CD4-positive, alpha-beta T cell treated with Interleukin-17A for 4 hours (primary cell): ENCODE data around the gene ZFPM1.
"Not testable (repeated sequence)": the region's sequence is repeated elsewhere in the genome, so short reads cannot be mapped to it uniquely, and the experiment has no call there.

Experiments used
- DNase-seq: peaks from one replicate; pipeline ENCODE4 v3.0.0-alpha.2; 2020; ENCODE audit warnings: mixed read lengths

Gene ZFPM1

DNA sequence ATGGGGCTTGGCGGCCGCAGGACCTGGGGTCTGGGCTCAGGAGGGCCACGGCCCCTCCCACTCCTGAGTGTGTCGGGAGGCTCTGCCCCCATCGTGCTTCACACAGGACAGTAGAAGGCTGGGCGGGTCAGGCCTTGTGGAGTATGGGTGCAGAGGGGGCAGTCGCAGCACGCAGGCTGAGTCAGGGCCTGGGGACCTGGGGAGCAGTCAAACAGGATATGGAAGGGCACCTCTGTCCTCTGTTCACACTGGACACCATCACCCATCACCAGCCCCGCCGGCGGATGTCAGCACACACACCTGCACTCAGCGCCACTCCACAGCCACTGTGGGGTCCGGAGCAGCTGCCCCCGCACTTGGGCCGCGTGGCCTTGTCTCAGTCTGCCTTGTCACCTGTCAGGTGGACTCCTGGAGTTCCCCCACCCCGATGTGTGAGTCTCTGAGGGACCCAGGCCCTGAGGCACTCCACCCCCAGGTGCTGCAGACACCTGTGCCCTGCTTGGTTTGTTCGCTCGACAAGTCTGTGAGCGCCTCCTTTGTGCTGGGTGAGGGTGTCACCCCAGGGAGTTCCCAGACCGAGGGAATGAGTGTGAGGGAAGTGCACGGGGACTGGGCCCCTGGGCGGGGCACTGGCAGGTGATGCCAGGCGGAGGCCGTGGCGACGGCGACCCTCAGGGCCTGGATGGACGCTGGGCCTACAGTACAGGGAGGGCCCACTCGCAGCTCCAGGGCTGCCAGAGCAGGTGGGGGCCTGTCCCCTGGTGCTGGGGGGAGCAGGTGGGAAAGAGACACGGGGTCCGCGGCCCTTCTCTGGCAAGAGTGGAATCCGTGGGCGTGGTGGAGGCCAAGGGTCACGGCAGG lies 31.7 kb downstream of the ZFPM1 start:
- no peak for DNase-seq

DNA sequence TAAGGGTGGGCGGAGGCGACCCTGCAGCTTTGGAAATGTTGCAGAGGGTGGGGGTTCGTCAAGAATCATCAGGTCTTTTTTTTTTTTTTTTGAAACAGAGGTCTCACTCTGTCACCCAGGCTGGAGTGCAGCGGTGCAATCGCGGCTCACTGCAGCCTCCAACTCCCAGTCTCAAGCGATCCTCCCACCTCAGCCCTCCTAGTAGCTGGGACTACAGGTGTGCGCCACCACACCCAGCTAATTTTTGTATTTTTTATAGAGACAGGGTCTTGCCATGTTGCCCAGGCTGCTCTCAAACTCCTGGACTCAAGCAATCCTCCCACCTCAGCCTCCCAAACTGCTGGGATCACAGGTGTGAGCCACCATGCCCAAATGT lies 32.3 kb downstream of the ZFPM1 start:
- DNase-seq, result not testable (repeated sequence)

DNA sequence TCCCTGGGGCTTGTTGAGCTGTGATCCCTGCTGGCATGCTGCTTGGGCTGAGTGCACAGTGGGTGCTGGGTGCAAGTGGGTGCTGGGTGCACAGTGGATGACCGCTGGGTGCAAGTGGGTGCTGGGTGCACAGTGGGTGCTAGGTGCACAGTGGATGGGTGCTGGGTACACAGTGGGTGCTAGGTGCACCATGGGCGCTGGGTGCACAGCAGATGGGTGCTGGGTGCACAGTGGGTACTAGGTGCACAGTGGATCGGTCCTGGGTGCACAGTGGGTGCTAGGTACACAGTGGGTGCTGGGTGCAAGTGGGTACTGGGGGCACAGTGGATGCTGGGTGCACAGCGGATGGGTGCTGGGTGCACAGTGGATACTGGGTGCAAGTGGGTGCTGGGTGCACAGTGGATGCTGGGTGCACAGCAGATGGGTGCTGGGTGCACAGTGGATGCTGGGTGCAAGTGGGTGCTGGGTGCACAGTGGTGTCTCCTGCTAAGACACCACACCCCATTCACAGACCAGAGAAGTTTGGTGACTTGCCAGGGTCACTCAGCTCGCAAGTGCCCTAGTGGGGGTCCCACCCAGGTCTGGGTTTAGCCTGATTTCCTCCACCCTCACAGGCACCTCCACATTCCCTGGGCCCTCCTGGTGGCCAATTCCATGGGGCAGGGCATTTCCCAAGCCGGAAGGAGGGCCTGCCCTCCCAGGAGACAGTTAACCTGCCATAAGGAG lies 33.5 kb downstream of the ZFPM1 start:
- DNase-seq, result no peak

DNA sequence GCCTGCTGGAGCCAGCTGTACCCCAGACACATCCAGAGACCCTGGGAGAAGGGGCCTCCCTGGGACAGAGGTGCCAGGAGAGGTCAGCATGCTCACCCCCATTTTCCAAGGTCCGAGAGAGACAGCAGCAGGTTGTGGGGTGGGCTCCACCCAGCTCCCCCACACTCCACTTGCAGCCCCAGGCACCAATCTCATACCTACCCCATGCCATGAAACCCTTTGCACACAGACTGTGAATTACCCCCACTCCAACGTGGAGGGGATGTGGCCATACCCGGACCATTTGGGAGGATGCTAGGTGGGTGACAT lies 34.0 kb downstream of the ZFPM1 start:
- no peak for DNase-seq

DNA sequence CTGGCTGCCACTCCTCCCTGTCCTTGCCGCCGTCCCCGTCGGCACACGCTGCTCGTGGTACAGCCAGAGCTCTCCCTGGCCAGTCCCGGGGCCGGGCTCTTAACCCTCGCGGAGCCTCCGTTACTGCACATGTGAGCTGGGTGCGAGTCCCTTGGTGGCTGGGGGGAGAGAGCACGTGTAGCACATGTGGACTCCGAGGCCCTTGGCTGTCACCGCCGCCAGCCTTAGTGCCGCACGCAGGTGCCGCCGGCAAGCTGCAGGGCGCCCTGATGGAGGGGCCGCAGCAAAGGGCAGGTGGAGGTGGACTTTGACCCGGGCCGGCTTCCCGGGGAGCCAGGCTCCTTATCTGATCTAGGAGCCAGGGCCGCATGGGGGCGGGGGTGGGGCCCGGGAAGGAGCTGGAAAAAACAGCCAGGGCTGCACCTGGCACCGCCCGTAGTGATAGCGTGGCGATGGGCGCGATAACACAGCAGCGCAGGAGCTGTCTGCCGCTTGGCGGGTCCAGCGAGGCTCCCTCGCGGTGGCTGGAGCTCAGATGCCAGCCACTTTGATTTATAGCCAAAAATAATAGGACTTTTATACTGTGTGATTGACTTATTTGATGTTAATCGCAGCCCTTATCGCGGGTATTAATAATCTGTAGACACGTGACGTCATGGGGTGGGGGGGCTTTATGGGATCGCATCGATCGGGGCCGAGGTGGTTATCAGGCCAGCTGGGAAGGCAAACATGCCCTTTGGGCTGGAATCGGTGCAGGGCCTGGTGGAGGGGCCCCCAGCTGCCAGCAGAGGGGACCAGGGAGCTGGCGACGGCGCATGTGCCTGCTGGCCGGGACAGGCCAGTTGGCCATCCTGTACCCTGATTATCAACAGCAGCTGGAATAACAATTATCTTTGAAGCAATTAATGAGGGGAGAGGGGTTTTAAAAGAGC lies 35.1 kb downstream of the ZFPM1 start:
- no peak for DNase-seq

DNA sequence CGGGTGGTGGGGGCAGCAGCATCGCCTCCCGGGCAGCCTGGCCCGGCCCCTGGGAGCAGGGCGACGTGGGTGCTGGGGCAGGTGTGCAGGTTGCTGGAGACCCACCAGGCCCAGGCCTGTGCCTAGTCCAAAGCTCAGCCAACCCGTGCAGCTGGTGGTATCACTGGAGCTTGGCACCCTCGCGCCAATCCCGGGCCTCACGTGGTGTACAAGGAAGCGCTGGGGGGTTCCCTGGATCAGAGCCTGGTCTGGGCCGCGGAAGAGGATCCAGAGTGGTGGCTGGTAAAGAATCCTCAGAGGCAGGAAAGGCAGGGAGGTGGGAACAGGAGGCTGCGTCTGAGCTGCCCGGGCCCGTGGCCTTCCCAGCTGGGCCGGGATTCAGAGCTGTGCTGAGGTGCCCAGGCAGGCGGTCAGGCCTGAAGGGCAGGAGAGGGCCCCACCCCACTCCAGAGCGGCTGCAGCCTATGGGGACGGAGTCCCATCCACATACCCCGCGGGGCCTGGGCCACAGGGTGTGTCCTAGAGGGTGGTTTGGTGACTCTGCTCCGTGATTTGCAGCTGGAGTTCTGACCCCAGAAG lies 36.2 kb downstream of the ZFPM1 start:
- no peak for DNase-seq

DNA sequence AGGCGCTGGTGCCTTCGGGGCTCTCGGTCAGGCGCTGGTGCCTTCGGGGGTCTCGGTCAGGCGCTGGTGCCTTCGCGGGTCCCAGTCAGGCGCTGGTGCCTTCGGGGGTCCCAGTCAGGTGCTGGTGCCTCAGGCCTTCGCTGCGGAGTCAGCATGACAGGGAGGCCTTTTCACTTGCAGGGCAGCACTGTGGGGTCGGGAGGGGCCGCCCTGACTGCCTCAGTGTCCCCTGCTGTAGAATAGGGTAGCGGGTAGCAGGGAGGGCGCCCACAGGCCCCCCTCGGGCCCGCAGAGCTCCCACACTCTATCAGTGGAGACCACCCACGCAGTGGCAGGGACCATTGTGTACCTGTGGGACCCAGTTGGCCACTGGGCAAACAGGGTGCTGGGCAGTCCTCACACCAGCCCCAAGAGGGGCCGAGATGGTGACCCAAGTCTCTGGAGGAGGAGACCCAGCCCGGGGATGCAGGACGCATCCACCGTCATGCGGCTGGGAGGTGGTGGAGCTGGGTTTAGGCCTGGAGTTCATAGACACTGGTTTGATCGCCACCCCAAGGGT lies 38.0 kb downstream of the ZFPM1 start:
- no peak for DNase-seq

DNA sequence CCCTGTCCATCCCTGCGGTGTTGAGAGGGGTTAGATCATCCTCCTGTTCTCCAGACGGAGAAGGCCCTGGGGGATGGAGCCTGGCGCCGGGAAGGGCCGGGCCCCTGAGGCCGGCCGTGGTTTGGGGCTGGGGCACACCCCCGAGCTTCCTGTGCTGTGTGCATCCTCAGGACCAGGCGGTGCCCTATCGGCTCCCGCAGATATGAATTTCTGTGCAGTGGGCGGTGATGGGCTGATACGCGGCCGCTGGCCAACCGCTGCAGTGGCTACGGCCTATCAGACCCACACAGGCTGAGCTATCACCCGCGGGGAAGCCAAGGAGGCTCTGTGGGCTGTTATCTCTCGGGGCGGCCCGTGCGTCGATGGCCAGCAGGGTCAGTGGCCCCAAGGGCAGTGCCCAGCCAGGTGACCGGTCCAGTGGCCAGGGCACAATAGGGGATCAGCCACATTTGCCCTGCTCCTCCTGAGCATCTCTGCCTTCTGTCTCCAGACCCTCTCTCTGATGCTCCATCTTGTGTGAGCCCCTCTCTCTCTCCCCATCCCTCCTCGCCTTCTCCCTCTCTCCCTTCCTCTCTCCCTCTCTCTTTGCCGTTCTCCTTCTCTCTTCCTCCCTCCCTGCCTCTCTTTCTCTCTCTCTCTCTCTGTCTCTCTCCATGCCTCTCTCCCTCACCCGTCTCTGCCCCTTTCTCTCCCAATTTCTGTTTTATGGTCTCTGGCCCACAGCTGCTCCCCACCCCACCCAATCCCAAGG lies 38.7 kb downstream of the ZFPM1 start:
- DNase-seq, result no peak

DNA sequence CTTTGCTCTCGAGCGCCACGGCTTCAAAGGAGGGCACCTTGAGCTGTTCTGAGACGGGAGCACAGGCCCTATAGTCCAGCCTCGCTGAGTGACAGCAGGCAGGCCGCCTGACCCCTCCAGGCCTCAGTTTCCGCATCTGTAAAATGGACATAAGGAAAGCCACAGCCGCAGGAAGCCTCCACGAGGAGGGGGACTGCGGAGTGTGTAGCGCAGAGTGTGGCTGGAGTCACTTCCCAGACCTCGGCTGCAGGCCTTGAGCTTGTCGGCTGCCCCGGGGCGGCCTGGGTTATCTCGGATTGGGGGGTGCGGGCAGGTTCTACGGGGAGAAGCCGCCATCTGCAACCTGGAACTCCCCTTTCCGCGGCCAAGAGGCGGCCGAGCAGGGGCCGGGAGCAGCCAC lies 40.8 kb downstream of the ZFPM1 start:
- DNase-seq, result no peak

DNA sequence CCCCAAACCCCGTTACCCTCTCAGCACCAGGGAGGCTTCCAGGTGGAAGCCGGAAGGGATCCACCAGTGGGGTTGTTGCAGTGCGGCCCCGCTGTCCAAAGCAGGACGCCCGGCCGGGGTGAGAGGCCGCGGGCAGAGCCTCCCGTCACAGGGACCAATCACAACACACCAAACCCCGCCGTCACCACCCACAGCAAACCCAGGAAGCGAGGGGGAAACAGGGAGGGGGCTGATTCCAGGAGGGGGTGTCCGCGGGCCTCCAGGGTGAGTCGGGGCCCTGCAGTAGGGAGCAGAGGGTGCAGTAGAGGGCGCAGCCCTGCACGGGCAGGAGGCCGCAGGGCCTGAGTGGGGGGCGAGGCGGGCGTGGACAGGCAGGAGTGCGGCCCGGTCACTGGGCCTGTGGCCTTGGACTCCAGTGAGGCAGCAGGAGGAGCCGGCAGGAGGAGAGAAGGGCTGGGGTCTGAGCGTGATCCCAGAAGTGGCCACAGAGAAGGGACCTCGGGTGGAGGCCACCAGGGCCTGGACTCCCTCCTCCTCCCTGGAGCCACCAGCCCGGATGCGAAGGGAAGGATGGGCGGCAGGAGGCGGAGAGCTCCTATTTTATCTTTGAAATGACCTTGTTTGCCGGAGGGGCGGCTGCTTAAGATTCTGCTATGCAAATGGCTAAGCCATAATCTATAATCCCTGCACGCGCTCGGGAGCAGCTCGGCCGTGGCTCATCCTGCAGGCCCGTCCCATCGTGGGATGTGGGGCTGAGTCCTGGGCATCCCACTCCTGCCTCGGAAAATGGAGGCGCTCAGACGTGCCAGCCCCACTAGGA lies 41.5 kb downstream of the ZFPM1 start:
- DNase-seq, result no peak

DNA sequence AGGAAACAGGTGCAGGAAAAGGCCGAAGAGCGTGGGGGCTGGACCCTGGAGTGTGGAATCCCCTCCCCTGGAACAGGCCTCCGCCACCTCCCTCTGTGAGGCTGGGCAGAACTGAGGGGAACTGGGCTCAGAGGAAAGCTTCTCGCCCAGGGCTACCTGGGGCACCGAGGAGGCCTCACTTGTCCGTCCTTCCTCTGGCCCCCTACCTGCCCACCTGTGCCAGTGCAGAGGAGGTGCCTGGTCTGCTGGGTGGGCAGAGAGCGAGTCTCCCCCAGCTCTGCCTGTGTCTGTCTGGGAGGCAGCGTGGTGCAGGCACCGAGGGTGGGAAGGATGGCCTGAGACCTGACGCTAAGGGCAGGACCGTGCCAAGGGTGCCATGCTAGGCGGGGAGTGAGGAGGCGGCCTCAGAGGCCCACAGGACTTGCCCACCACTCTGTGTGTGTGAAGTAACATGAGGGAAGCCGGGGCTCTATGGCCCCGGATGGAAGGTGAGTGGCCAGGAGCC lies 42.2 kb downstream of the ZFPM1 start:
- no peak for DNase-seq

DNA sequence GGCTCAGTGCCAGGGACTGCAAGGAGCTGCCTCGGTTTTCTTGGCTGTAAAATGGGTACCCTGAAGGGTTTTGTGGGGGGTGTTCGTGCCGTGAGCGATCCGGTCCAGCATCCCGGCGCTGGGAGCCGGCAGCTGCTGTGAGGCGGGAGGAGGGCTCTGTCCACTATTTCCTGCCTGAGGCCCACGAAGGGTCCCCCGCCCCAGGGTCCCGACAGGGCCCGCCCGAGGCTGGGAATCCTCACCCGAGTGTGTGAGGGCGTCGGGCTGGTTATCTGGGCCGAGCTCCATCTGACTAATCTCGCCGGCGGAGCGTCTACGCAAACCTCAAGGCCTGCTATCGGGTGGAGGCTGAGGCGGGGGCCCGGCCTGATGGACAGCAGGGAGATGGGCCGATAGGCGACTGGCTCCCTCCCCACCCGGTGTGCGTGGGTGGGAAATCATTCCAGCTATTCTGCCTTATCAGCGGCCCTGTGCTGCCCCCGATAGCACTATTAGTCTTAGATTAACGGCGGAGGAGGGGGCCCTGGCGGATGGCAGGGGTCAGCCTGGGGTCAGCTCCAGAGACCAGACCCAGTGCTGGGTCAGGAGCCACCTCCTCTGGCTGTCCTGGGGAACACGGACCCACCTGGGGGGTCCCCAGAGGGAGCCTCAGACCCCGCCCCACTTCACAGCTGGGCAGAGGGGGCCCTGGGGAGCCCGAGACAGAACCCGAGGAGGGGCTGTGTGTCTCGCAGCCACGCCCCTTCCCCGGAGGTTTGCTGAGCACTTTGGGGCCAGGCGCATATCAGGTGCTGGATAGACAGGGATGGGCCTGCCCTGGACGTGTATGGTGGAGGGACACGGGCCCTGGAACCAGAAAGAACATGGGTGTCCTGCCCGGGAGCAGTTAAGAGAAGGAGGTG lies 44.7 kb downstream of the ZFPM1 start:
- DNase-seq, result no peak

DNA sequence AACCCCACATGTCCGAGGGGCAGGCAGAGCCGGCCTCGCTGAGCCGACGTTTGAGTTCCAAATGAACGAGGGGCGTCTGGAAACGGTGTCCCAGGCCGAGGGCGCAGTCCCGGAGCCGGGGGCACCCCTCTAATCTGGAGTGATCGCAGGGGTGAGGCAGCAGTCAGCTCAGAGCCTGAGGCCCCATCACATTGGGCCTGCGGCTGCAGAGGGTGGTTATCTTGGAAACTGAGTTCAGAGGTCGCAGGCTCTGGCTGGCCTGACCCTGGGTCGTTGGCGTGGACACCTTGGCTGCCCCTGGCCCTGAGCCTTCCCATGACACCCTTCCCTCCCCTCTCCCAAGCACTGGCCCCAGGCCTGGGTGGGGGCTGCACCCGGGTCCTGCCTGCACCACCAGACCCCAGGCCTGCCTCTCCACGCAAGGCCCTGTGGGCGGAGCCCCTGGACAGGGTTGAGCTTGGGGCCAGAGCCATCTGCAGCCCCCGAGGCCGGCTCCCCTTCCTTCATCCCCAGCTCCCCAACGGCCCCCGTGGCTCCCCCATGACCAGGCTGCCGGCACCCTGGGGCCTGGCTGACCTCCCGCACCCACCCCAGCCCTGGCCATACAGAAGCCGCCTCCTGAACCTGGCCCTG lies 45.6 kb downstream of the ZFPM1 start:
- DNase-seq, result no peak

DNA sequence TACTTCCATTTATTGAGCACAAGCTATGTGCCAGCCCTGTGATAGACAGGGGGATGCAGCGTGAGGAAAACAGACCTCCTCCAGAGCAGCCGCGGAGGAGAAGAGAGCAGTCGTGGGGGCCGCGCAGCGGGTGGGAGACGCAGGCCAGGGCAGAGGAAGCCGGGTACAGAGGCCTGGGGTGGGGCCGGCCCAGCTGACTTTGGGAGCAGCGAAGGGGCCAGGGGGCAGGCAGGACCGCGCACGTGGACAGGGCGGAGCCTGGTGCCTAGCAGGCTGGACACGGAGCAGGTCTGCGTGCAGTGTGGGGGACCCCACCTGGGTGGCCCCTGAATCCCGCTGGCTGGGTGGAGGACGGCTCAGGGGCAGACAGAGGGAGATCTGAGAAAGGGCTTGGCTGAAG lies 46.2 kb downstream of the ZFPM1 start:
- no peak for DNase-seq

DNA sequence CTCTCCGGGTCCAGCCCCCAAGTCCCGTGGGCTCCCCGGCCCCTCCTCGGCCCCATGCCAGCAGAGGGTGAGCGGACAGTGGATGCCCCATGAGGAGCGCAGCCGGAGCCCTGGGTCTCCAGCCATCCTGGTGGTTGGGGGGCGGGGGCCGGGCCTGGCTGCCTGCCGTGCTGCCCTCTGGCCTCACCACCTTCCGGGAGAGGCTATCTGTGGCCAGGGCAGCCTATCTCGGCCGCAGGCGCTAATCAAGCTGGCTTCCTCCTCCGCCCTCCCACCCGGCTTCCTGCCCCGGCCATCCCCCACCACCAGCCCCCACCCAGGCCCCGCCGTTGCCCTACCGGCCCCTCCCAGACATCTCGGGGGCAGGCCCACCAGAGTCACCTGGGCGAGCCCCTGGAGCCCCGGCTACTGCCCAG lies 46.8 kb downstream of the ZFPM1 start:
- no peak for DNase-seq

DNA sequence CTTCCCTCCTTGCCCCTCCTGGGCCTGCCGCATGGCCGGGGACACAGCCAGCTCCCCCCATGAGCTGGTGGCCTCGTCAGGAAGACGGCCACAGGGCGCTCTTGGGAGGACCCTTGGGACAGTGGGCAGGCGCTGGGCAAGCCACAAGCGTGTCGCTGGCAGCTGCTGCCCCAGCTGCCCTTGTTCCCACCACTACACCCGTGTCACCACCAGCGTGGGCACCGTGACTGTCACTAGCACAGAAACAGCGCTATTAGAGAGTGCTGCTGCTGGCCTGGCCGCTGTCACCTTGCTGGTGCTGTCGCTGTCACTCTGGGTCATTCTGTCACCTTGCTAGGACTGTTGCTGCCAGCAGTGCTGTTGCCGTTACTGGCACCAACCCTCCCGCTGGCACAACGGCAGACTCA lies 47.2 kb downstream of the ZFPM1 start:
- DNase-seq, result no peak

DNA sequence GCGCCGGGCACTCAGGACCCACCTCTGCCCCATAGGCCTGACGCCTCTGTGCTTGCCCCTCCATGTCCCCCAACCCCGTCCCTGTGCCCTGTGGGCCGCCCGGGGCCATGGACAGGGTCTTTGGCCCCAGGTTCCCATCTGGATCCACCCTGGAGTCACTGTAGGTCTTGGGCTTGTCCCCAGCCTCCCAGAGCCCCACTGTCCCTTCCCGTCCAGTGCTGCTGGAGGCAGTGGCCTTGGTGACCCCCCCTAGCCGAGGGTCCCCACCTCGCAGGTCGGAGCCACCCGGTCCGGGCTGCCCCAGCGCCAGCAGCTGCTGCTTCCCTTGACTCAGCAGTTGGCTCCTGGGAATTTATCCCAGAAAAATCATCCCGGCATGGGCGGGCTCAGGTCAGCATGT lies 49.3 kb downstream of the ZFPM1 start:
- no peak for DNase-seq

DNA sequence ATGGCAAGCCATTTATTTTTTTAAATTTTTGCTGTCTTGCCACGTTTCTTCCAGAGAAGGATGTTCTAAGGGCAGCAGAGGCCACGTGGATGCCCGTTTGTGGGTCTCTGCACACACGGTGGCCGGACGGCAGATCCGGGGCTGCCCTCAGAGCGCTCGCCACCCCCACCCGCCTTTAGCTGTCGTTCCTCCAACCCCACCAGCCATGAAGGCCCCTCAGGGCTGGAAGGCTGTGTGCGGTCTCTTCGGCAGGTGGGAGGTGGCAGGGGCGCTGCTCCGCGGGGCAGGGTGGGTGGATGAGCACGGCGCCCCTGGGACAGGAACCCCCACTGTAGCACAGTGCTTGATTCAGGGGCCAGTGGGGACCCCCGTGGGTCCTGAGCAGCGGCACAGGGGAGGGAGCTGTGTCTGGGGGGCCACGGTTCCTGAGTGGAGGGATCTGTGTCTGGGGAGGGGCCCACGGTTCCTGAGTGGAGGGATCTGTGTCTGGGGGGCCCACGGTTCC lies 49.7 kb downstream of the ZFPM1 start:
- no peak for DNase-seq

DNA sequence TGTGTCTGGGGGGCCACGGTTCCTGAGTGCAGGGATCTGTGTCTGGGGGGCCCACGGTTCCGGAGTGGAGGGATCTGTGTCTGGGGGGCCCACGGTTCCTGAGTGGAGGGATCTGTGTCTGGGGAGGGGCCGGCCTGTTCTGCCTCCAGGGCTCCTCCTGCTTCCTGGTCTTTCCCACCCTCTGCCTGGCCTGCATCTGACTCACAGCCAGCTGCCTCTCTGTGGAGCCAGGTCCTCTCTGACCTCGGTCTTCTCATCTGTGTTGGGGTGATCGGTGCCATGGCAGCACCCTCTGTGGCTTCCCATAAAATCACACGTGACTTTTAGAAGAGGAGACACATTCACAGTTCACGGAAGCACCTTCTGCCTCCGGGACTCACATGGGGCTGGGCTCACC lies 50.3 kb downstream of the ZFPM1 start:
- no peak for DNase-seq
